Measurements from ENCODE around the gene GZMA. TPM values are rescaled to one million over a fixed set of nuclear protein-coding genes. Genes with fewer than 3 reads are reported as not detected.

Gene GZMA
- total and polyA plus RNA-seq, 2 experiments from 2014 or later, result not detected

GRCh38 chr5:55149308-55149795 lies 46.9 kb downstream of the GZMA start:
- H3K27ac Mint-ChIP-seq, result no peak overlapping the region
- DNase-seq (ENCODE audit: low spot score) (no peak), ATAC-seq (no peak)
- peaks cover 4% of the 10 kb centered on the region; the same call in 2 of the 3 replicates for H3K4me1 Mint-ChIP-seq
- H3K4me1 ChIP-seq (ENCODE audit: insufficient read depth), result no peaks in the 10 kb centered on the region
- H3K27ac ChIP-seq (ENCODE audit: low read depth), result no peak overlapping the region
- no peaks in the 10 kb centered on the region for H3K79me2 ChIP-seq (replicated peaks; ENCODE audit: insufficient read depth)
- no peaks in the 10 kb centered on the region for H3K36me3 Mint-ChIP-seq (ENCODE audit: low read depth)
- H3K27me3 Mint-ChIP-seq (ENCODE audit: insufficient read depth, low read depth, poor library complexity), result peaks cover 6% of the 10 kb centered on the region
- no peaks in the 10 kb centered on the region for H3K9me3 Mint-ChIP-seq
- H3K27me3 ChIP-seq (ENCODE audit: insufficient read depth), result no peaks in the 10 kb centered on the region
- no peak overlapping the region for H2AFZ ChIP-seq
- H3K36me3 ChIP-seq (ENCODE audit: insufficient read depth), result no peaks in the 10 kb centered on the region
- no peak overlapping the region for H3K4me3 ChIP-seq
- no peaks in the 10 kb centered on the region for H3K9me2 ChIP-seq (ENCODE audit: insufficient read depth)
- H4K20me1 ChIP-seq (replicated peaks; ENCODE audit: insufficient read depth), result no peaks in the 10 kb centered on the region
- H3F3A ChIP-seq (replicated peaks; ENCODE audit: low read depth), result no peaks in the 10 kb centered on the region
- no peak overlapping the region for H3K4me2 ChIP-seq
- TF ChIP-seq EZH2 (IDR thresholded peaks at IDR 0.05; ENCODE audit: low read depth, unreplicated experiment) (no peak), CREB1 (CRISPR knock-in tag; IDR thresholded peaks at IDR 0.05; ENCODE audit: low read depth) (no peak), REST (IDR thresholded peaks at IDR 0.05; ENCODE audit: unreplicated experiment) (no peak), STAT1 (IDR thresholded peaks at IDR 0.05; ENCODE audit: unreplicated experiment) (no peak), ETS1 (IDR thresholded peaks at IDR 0.05) (no peak), ZNF114 (CRISPR knock-in tag; IDR thresholded peaks at IDR 0.05) (no peak), JUNB (IDR thresholded peaks at IDR 0.05; ENCODE audit: unreplicated experiment) (no peak), CTCF (conservative IDR thresholded peaks at IDR 0.05; ENCODE audit: low read depth in 2 of 2) (no peak), NANOG (IDR thresholded peaks at IDR 0.05; ENCODE audit: borderline replicate concordance) (no peak), EZH2phosphoT487 (IDR thresholded peaks at IDR 0.05; ENCODE audit: unreplicated experiment) (no peak), POLR2AphosphoS5 (IDR thresholded peaks at IDR 0.05; ENCODE audit: low read depth) (no peak), ZNF331 (CRISPR knock-in tag; IDR thresholded peaks at IDR 0.05; ENCODE audit: low read depth) (no peak)
- TF ChIP-seq, protein P1, sequence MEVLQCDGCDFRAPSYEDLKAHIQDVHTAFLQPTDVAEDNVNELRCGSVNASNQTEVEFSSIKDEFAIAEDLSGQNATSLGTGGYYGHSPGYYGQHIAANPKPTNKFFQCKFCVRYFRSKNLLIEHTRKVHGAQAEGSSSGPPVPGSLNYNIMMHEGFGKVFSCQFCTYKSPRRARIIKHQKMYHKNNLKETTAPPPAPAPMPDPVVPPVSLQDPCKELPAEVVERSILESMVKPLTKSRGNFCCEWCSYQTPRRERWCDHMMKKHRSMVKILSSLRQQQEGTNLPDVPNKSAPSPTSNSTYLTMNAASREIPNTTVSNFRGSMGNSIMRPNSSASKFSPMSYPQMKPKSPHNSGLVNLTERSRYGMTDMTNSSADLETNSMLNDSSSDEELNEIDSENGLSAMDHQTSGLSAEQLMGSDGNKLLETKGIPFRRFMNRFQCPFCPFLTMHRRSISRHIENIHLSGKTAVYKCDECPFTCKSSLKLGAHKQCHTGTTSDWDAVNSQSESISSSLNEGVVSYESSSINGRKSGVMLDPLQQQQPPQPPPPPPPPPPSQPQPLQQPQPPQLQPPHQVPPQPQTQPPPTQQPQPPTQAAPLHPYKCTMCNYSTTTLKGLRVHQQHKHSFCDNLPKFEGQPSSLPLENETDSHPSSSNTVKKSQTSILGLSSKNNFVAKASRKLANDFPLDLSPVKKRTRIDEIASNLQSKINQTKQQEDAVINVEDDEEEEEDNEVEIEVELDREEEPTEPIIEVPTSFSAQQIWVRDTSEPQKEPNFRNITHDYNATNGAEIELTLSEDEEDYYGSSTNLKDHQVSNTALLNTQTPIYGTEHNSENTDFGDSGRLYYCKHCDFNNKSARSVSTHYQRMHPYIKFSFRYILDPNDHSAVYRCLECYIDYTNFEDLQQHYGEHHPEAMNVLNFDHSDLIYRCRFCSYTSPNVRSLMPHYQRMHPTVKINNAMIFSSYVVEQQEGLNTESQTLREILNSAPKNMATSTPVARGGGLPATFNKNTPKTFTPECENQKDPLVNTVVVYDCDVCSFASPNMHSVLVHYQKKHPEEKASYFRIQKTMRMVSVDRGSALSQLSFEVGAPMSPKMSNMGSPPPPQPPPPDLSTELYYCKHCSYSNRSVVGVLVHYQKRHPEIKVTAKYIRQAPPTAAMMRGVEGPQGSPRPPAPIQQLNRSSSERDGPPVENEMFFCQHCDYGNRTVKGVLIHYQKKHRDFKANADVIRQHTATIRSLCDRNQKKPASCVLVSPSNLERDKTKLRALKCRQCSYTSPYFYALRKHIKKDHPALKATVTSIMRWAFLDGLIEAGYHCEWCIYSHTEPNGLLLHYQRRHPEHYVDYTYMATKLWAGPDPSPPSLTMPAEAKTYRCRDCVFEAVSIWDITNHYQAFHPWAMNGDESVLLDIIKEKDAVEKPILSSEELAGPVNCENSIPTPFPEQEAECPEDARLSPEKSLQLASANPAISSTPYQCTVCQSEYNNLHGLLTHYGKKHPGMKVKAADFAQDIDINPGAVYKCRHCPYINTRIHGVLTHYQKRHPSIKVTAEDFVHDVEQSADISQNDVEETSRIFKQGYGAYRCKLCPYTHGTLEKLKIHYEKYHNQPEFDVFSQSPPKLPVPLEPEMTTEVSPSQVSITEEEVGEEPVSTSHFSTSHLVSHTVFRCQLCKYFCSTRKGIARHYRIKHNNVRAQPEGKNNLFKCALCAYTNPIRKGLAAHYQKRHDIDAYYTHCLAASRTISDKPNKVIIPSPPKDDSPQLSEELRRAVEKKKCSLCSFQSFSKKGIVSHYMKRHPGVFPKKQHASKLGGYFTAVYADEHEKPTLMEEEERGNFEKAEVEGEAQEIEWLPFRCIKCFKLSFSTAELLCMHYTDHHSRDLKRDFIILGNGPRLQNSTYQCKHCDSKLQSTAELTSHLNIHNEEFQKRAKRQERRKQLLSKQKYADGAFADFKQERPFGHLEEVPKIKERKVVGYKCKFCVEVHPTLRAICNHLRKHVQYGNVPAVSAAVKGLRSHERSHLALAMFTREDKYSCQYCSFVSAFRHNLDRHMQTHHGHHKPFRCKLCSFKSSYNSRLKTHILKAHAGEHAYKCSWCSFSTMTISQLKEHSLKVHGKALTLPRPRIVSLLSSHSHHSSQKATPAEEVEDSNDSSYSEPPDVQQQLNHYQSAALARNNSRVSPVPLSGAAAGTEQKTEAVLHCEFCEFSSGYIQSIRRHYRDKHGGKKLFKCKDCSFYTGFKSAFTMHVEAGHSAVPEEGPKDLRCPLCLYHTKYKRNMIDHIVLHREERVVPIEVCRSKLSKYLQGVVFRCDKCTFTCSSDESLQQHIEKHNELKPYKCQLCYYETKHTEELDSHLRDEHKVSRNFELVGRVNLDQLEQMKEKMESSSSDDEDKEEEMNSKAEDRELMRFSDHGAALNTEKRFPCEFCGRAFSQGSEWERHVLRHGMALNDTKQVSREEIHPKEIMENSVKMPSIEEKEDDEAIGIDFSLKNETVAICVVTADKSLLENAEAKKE (CRISPR knock-in tag; IDR thresholded peaks at IDR 0.05), result no peak
- H3K4me3 Mint-ChIP-seq, result no peak overlapping the region
